HEK293 (cell line): ENCODE measurements around the gene RPUSD1.

Source experiments
- PRDM4 ChIP-seq: fragments of 450-650 bp; formaldehyde crosslinking; IDR thresholded peaks from 2 replicates; pipeline ENCODE4 v1.5.1; 2017; ENCODE audit warnings: missing biosample characterization, missing genetic modification characterization
- REST ChIP-seq: fragments of 450-650 bp; formaldehyde crosslinking; IDR thresholded peaks from 2 replicates; pipeline ENCODE4 v1.5.1; 2016; ENCODE audit warnings: missing biosample characterization, missing genetic modification characterization
- ZNF561 ChIP-seq: fragments of 450-650 bp; IDR thresholded peaks from 2 replicates; pipeline ENCODE4 v1.5.1; 2018; ENCODE audit warnings: missing biosample characterization, missing genetic modification characterization, borderline replicate concordance
- TF ChIP-seq, protein P1 (sequence below): fragments of 450-650 bp; formaldehyde crosslinking; IDR thresholded peaks from 2 replicates; pipeline ENCODE4 v1.5.1; 2016; ENCODE audit warnings: missing biosample characterization, missing genetic modification characterization

DNA sequence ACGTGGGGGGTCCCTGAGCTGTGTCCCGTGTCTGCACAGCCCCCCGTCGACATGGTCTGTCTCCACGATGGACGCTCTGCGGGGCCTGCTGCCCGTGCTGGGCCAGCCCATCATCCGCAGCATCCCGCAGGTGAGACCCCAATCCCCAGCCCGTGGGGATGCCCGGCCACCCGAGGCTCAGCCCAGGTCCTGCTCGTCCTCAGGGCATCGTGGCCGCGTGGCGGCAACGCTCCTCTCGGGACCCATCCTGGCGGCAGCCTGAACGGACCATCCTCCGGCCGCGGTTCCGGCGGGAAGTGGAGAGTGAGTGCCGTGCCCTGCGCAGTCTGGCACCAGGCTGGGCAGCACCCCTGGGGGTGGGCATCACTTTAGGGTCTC lies 22.7 kb downstream of the RPUSD1 start:
- TF ChIP-seq, protein P1, sequence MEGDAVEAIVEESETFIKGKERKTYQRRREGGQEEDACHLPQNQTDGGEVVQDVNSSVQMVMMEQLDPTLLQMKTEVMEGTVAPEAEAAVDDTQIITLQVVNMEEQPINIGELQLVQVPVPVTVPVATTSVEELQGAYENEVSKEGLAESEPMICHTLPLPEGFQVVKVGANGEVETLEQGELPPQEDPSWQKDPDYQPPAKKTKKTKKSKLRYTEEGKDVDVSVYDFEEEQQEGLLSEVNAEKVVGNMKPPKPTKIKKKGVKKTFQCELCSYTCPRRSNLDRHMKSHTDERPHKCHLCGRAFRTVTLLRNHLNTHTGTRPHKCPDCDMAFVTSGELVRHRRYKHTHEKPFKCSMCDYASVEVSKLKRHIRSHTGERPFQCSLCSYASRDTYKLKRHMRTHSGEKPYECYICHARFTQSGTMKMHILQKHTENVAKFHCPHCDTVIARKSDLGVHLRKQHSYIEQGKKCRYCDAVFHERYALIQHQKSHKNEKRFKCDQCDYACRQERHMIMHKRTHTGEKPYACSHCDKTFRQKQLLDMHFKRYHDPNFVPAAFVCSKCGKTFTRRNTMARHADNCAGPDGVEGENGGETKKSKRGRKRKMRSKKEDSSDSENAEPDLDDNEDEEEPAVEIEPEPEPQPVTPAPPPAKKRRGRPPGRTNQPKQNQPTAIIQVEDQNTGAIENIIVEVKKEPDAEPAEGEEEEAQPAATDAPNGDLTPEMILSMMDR: no peak
- TF ChIP-seq REST (tag by site-specific recombination) (no peak), ZNF561 (no peak), PRDM4 (tag by site-specific recombination) (no peak)
